ENCODE data around the gene WDFY4.

- no peak for TF ChIP-seq CTCF (optimal IDR thresholded peaks at IDR 0.05 in 1 of 3, IDR thresholded peaks at IDR 0.05 in 1 of 3, conservative IDR thresholded peaks at IDR 0.05 in 1 of 3; ENCODE audit: extremely low read depth in 1 of 3, insufficient read depth in 2 of 3, low read length in 3 of 3)
- no peak for TF ChIP-seq EZH2 (IDR thresholded peaks at IDR 0.05; ENCODE audit: low read length)
Observed at GRCh38 chr10:48897441-48897790, 212.7 kb downstream of the WDFY4 start.

All from keratinocyte (primary cell).